Activated CD4-positive, CD25-positive, alpha-beta regulatory T cell treated with anti-CD3 and anti-CD28 coated beads, Interleukin-2, amount 50 U/mL, for 24 hours (primary cell): Measurements from ENCODE around the gene SECISBP2L.
"Not testable (repeated sequence)": the region's sequence is repeated elsewhere in the genome, so short reads cannot be mapped to it uniquely, and the experiment has no call there.

Experiments
- ATAC-seq, 2 donors: fragments of 150-1000 bp; cut with Tn5 transposase; one replicate each; pipeline ENCODE4 v1.10.0; 2021; ENCODE audit warnings: mild to moderate bottlenecking in 1 of 2, moderate library complexity in 1 of 2

The SECISBP2L gene

DNA sequence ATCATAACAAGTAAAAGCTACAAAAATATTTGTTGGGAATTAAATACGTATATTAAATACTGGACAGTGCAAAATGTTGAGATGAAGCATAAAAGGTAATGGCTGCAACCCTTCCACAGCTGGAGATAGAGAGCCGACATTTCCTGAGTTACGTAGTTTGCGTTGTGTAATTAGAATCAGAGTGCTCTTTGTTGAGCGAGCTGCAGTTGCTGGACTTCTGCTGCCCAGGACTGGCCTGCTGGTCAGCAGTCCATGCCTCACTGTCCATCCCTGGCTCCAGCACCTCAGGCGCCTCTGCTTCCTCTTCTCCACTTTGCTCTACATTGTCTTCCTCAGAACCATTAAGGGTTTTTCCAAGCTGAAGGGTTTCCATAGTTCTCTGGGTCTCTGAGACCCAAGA, 54.1 kb downstream of the SECISBP2L start:
- ATAC-seq = no peak

DNA sequence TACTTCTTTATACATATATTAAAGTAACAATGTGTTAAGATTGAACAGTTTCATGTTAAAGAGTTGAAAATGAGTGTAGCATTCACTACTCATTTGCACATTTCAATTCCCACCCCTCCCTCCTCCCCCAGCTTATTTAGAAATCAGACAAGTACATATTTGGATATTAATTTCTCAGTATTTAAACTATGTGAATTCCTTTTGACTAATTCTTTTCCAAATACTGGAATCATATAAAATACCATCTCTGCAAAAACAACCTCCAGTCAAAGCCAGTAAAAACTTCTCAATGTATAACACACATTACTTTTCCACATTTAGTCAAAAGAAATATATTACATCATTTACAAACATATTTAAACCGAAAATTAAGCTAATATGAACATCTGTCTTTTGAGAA, 57.1 kb downstream of the SECISBP2L start:
- ATAC-seq = no peak

DNA sequence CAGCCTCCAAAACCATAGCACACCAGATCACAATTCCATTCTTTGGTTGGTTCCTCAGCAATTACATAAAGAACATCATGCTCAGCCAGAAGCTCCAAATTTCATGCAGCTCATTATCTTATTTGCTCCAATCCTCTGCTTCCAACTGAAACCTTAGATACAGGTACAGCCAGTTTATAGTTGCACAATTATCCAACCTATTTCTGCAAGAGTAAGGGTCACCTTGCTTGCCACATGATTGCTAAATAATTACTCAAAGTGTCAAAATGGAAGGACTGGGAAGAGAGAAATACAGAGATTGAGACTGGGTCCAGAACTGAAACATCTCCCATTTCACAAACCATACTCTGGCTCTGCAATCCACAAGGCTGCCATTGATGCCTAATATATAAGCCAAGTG, 59.1 kb downstream of the SECISBP2L start:
- ATAC-seq = no peak

DNA sequence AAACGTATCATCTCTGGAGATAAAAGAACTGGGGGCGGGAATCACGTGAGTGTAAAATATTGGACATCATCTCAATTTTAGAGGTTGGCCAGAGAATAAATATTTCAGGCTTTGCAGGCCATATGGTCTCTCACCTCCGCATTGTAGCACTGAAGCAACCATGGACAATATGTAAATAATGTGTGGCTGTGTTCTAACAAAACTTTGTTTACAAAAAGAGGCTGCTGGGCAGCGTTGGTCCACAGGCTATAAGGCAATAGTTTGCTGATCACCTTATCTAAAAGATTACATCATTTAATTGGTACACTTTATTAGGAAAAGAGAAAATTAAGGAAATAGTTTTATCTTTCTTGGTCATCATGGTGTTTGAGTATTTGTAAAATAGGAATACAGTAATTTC, 60.0 kb downstream of the SECISBP2L start:
- ATAC-seq = no peak

DNA sequence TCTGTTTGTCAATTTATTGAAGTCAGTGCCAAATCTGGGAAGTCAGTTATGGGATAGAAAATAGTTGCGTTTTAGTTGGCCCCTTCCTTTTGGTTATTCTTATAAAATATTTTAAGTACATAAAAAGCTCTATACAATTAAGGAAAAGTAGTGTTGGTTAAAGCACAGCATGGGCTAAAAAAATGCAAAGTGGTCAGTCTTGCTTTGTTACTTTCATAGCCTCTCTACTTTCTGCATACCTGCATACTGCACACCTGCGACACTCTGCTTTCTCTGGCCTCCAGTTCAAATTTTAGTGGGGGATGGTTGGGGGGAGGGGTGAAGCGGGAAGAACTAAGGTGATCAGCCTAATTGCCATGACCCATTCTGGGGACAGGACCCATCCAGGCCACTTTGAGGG, 60.7 kb downstream of the SECISBP2L start:
- no peak for ATAC-seq

DNA sequence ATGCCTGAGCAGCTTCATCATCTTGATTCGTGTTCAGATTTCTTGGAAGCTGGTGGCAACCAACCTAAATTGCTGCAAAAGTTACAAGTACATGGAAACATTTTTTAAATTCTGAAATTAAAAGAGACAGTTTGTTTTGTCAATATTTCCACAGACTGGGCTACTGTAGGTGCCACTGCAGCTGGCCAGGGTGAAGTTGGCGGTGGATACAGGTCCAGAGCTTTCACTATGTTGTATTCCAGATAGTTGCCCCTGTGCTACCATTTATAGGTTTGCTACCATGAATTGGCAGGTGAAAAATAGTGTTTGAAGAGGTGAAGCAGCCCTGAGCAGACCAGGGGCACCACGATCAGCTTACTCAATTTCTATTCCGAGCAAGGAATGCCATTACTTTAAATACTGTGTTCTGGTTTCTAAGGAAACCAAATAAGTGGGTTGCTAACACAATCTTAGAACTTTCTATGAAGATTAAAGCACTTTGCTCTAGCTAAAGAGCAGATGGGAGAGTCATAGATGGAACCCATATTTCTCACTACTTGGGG, 61.4 kb downstream of the SECISBP2L start:
- no peak for ATAC-seq

DNA sequence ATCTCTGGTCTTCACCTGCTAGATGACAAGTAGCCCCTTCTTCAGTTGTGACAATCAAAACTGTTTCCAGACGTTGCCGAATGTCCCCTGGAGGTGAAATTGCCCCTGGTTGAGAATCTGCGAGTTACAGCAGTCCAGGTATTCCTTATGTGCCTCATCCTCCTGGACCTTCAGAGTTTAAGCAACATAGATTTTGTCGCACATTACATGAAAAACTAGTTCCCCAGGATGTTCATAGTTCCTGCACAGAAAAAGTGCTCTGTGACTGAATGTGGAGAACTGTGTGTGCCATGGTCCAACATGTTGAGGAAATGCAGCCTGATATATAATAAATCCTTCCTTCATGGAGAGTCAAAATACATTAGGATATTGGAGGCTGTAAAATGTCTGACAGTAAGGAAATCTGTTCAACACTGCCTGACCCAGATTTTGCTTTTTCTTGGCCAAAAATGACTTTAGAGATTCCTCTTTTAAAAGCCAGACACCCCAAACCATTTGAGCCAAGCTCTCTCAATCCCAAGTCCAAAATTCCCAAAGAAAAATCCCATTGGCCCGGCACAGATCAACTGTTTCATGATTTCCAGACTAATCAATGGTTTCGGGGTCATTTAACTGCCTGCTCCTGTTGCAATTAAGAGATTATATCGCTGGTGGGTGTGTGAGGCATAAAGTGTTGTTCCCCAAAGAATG, 62.1 kb downstream of the SECISBP2L start:
- no peak for ATAC-seq

DNA sequence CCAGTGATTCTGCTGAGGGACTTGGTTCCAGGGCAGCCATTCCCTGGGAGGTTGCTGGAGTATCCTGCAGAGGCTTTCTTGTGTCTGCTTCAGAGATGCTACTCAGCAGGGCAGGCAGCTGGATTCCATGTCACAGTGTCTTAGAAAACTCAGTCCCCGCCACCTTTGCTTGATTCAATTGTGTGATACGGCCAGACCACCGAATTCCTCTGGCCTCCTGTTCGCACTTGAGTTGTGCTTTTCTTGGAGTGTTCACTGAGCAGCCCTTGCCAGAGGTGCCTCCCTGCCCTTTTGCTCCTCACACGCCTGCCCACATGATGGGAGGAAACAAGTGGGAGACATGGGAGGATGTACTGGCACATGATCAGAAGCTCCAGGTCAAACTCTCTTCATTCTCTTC, 62.9 kb downstream of the SECISBP2L start:
- ATAC-seq = no peak

DNA sequence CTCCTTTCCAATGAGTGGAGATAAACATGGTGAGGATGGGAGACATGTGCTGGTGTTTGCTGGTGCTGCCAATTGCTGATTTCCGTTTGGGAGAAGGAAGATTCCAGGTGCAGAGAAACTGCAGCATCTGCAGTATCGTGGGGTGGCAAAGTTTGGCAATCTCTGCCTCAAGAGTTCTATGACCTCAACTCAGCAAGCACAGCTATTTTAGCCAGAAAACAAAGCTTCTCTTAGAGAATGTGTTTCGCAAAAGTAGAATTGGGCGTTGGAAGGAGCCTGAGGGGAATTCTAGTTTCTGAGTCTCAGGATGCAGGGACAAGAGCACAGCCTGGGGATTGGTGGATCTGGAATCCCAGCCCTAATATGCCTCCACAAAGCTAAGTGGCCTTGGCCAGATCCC, 64.3 kb downstream of the SECISBP2L start:
- ATAC-seq = no peak

DNA sequence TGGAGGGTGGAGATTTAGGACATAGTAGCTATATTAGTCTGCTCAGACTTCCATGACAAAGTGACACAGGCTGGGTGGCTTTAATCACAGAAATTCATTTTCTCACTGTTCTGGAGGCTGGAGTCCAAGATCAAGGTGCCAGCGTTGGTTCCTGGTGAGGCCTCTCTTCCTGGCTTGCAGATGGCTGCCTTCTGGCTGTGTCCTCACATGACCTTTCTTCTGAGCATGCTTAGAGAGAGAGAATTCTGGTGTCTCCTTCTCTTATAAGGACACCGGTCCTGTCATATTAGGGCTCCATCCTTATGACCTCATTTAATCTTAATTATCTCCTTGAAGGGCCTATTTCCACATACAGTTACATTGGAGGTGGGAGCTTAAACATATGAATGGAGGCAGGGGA, 67.6 kb downstream of the SECISBP2L start:
- no peak for ATAC-seq

DNA sequence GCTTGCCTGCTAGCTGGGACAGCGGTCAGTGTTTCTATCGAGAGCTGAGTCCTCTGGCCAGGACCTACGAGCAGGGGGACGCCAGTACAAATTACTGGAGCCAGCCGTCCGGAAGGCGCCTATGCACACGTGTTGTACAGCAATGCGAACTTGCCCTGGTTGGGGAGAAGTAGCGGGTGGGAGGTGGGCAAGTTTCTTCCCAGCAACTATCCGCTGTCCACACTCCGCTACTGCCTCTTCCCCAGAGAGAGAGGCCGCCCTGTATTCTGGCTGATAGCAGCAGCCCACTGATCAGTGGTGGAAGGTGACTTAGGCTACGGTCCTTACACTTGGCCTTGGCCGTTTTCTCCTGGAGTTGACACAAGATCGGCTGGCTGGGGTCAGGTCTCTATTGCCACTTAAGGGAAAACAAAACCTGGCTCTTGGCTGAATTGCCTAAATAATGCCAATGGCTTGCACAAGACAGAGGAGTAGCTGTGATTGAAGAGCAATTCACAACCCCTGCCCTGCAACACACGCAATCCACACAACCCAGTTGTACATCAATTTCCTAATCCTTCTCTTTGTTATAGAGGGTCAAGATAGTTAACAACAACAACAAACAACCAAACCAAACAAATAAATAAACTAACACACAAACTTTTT, 69.7 kb downstream of the SECISBP2L start:
- ATAC-seq = no peak

DNA sequence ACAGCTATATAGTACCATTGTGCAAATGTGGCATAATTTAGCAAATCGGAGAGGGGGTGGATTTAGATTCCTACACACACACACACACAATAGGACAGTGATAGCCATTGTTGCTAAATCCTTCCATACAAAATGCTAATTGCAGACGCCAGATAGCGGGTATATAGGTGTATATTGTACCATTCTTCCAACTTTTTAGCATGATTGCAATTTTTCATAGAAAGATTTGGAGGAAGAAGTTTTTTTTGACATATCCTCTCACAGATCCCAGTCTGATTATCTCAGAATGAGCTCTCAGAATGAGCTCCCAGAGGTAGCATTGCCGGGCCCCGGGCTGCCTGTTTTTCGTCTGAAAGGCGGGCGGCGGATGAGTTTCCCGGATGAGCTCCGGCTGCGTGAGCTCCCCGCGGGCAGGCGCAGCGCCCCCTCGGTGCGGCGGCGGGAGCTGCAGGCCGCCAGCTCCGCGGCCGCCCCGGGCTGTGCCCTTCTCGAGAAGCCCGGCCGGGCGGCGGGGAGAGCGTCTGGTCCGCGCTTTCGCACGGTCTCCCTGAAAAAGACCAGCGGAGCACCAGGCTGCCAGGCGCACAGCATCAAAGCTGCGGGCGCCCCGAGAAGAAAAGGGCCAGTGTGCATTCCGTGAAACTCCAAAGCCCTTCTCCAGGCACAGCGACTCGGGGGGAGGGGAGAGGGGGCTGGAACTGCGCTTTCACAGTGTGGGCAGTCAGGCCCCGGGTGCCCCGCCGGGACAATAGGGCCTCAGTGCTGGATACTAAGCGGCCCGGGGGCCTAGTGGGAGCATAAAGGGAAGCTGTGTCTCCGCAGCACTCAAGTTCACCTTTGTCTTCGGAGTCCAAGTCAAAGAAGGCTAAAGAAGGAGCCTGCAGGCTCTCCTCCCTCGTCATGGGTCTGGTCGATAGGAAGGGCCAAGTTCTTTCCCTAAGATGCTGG, 70.5 kb downstream of the SECISBP2L start:
- ATAC-seq = peak; percentile 95

DNA sequence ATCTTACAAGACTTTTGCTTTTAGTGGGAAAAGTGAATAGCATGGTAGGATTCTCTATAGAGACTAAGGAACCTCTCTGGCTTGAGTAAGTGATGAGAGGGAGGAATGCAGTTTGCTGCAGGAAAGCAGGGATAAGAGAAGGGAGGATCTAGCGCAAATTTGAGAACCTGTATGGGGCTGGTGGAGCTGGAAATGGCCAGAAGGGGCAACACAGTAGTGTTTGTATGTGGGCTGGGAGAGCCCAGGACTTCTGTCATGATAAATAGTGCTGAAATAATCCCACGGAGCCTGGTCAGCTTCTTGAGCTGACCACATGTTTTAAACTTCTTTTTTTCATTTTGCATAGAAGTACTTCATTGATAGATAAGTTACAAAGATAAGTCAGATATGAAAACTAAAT, 71.4 kb downstream of the SECISBP2L start:
- ATAC-seq = no peak

DNA sequence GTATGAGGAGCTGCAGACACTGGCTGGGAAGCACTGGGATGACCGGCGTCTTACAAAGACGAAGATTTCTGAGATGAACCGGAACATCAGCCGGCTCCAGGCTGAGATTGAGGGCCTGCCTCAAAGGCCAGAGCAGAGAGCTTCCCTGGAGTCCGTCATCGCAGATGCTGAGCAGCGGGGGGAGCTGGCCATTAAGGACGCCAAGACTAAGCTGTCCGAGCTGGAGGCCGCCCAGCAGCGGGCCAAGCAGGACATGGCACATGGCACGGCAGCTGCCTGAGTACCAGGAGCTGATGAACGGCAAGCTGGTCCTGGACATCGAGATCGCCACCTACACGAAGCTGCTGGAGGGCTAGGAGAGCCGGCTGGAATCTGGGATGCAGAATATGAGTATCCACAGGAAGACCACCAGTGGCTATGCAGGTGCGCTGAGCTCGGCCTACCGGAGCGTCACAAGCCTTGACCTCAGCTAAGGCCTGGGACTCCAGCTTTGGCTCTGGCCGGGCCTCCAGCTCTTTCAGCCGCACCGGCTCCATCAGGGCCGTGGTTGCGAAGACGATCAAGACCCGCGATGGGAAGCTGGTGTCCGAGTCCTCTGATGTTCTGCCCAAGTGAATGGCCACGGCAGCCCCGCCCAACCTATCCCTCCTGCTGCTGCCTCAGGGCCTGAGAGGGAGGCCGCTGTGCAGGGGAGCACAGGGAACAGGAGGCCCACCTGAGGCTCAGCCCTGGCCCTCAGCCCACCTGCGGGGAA, 73.3 kb downstream of the SECISBP2L start:
- no peak for ATAC-seq

DNA sequence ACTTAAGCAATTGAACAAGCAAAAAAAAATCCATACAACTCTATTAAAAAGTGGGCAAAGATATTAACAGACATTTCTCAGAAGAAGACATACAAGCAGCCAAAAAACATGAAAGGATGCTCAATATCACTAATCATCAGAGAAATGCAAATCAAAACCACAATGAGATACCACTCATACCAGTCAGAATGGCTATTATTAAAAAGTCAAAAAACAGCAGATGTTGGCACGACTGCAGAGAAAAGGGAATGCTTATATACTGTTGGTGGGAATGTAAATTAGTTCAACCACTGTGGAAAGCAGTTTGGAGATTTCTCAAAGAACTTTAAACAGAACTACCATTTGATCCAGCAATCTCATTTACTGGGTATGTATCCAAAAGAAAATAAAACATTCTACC, 75.3 kb downstream of the SECISBP2L start:
- ATAC-seq = not testable (repeated sequence)

DNA sequence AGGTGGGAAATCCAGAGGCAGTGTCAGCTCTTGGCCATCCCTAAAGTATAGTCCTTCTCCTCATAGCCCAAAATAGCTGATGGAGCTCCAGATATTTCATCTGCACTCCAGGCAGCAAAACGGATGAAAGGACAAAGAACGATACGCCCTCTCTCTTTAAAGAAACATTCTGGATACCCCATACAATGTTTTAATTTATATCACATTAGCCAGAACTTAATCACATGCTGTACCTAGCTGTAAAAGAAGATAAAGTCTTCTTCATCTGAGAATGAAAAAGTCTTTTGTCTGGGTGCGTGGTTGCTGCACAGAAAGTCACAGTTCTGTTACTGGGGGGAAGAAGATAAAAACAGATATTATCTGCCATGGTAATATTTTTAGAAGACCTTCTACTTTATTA, 78.2 kb downstream of the SECISBP2L start:
- no peak for ATAC-seq

DNA sequence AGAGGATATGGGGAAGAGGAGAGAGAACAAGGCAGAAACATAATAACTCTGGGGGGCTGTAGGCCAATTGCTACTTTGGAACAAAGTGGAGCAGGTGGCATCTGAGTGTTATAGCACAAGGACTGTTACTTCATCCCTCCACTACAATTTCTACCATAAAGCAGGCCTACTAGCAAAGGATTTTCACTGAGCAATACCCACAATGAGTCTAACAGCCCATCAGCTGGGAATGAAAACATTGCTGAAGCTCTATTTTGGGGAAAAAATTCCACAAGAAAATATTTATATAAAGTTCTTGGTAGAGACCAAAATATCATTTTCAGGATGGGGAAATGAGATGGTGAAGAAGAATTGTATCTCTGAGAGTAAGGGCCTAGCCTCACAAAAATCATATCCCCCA, 78.9 kb downstream of the SECISBP2L start:
- no peak for ATAC-seq

DNA sequence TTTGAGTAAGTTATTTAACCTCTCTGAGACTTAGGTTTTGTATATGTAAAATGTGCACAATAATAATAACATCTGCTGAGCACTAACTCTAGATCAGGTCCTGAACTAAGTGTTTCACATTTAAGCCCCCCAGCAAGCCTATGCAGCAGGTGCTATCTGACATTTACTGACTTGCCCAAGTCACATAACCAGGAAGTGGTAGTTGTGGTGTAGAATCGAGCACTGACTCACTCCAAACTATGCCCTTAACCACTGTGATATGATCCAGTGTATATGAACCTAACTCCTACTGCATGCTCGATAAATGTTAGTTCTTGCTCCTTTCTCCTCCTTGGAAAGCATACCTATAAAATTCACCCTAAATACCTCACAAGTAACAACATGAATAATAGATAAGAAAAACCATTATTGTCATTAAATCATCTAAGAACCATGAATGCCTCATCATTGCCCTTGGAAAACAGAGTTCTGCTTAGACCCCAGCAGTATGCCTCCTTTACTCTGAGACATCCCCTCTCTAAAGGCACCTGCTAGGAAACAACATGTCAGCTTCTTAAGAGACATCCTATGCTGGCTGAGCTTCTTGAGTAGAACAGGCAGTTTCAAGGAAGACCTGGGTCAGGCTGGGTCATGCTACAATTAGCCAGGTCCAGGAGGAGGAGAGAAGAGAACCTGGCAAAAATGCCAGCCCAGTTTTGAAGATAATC, 79.5 kb downstream of the SECISBP2L start:
- peak; percentile 86 to 94 for ATAC-seq

DNA sequence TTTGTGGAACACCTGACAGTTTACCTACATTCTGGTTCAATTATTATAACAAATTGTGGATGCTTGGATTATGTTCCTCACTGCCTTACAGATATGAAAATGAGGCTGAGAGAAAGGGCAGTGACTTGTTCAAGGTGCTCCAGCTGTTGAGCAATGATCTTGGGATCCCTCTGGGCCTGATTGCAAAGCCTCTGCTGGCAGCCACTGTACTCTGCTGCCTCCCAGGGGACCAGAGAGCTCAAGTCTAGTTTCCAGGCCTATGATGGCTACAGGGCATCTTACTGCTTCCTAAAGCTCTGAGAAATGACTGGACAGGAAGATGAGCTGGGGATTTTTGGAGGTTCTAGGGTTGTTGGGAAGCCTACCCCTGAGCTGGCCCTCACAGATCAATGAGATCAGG, 80.3 kb downstream of the SECISBP2L start:
- ATAC-seq = no peak

DNA sequence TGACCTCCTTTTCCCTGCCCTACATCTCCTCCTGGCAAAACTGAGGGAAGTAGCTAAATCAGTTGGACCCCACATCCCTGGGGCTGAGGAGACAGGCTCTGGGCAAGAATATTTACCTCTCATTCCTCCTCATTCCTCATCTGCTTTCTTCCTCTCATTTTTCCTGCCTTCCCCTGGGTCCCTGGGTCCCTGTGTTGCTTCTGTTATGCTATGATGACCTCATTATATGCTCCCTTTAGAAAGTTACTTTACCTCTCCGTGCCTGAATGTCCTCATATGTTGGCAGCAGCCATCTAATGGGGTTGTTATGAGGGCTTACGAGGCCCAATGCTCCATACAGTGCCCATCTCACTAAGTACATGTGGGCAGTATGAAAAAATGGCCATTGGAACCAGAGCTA, 81.3 kb downstream of the SECISBP2L start:
- no peak for ATAC-seq

DNA sequence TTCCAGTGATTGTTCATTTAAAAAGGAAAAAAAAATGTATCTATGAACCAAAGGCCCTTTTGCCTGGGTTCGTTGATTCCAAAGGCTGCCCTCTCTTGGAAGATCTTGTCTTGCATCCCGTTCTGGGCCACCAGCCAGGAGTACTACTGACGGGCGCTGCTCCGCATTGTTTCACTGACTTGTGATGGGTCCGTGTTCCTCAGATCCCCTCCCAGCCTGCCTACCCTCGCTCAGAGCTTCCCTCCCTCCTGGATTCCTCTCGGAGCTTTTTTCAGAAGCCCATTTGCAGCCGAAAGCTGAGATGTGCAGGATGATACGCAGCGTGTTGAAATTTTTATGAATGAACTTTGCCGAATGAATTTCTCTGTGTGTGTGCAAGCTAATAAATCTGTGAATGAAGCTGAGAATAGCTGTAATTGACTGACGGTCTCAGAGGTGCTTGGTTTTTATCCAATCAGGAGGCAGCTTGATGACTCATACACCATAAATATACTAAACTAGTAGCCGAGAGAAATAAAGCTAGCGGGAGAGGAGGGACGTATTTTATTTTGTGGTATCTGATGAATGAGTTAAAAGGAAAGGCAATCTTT, 82.6 kb downstream of the SECISBP2L start, which contains the start of gene SHC4:
Gene SHC4 (minus strand): TSS at position 396 of the 590 bp plus-strand sequence. CDS start 904 bp downstream, outside the sequence.
- ATAC-seq = peak; percentile 58 to 65
